Measurements from ENCODE around the gene CAT.

CAT gene

GRCh38 chr11:34461215-34461614 lies 22.5 kb downstream of the CAT start:
- DNase-seq: no peak

GRCh38 chr11:34464591-34465051 lies 25.9 kb downstream of the CAT start:
- no peak for DNase-seq

GRCh38 chr11:34466802-34467488 lies 28.2 kb downstream of the CAT start:
- no peak for DNase-seq

GRCh38 chr11:34468209-34468841 lies 29.6 kb downstream of the CAT start:
- peak in 1 of 2 experiments; percentile 22 for DNase-seq

- no peak for DNase-seq
Measured at GRCh38 chr11:34473603-34474169, 35.0 kb downstream of the CAT start.

GRCh38 chr11:34475656-34476055 lies 36.9 kb downstream of the CAT start:
- no peak for DNase-seq

- DNase-seq: no peak
Measured at GRCh38 chr11:34476849-34477248, 38.1 kb downstream of the CAT start.

- no peak for DNase-seq
Measured at GRCh38 chr11:34478845-34479663, 40.3 kb downstream of the CAT start.

GRCh38 chr11:34480314-34480713 lies 41.6 kb downstream of the CAT start:
- no peak for DNase-seq

- DNase-seq: no peak
Measured at GRCh38 chr11:34481307-34481706, 42.6 kb downstream of the CAT start.

GRCh38 chr11:34483106-34483874 lies 44.6 kb downstream of the CAT start:
- no peak for DNase-seq

- DNase-seq: no peak
Measured at GRCh38 chr11:34487430-34487829, 48.7 kb downstream of the CAT start.

- DNase-seq: no peak
Measured at GRCh38 chr11:34488855-34489557, 50.3 kb downstream of the CAT start.

- no peak for DNase-seq
Measured at GRCh38 chr11:34490304-34490703, 51.6 kb downstream of the CAT start.

GRCh38 chr11:34492806-34493414 lies 54.2 kb downstream of the CAT start:
- DNase-seq: peak; percentile 45 to 63

- no peak for DNase-seq
Measured at GRCh38 chr11:34493468-34493867, 54.7 kb downstream of the CAT start.

GRCh38 chr11:34493926-34494595 lies 55.3 kb downstream of the CAT start:
- no peak for DNase-seq

GRCh38 chr11:34495239-34495723 lies 56.5 kb downstream of the CAT start:
- DNase-seq: no peak

- no peak for DNase-seq
Measured at GRCh38 chr11:34495724-34496377, 57.1 kb downstream of the CAT start.
